HG03064 (cell line): Measurements from ENCODE around the gene SLC43A1.

Experiments
- ATAC-seq: cut with Tn5 transposase; IDR thresholded peaks from one replicate; pipeline ENCODE4 v1.9.1; 2021; ENCODE audit warnings: low read depth; ENCODE audit not compliant: unreplicated experiment

SLC43A1 gene

DNA sequence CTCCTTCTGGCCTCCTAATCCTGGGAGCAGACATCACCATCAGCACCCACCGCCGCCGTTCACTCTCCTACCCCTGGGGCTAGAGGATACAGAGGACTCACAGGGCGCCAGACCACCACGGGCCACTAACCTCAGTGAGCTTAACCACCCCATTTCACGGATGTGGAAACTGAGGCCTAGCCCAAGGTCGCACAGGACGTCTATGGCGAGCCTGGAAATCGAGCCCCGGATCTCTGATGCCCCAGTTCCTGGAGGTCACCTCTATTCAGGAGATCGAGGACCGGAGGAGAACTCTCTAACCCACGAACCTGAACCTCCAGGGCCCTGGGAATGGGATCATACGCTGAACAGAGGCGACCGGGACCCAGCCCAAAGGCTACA, 14.7 kb upstream of the SLC43A1 start:
- ATAC-seq: no peak

DNA sequence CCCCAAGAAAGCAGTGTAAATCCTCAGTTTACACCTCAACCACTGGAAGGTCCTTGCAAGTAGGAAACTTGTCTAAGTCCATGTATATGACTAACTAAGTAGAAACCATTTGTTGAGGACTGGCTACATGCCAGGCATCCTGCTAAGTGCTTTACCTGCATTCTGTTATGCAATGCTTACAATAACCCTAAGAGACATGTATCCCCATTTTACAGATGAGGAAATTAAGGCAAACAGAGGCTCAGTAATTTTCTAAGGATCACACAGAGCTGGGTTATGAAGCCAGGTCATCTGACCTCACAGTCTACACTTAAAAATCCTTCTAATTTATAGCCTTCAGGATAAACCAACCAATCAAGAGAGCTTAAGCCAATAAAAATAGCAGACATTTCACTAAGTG, 13.5 kb upstream of the SLC43A1 start:
- no peak for ATAC-seq

DNA sequence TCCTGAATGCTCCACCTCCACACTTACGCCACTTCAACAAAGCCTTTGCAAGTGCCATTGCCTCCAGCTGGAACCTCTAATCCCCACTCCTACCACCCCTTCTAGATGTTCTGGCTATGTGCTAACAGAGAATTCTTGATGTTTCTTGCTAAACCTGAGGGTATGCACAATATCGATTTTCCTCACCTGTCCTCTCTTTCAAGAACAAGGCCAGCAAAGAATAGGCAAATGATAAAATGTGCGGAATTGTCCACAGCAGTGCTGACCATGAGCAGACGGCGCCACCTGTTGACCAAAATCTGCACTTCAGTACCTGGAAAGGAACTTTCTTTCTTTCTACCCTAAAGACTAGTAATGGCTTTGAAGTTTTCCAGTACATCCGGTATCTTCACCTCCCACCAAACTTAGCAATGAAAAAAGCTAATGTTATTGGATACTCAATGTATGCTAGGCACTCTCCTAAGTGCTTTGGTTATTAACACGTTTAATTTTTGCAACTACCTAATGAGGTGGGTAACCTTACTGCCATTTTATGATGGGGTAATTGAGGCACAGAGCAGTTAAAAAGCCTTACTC, 11.6 kb upstream of the SLC43A1 start:
- ATAC-seq: no peak

DNA sequence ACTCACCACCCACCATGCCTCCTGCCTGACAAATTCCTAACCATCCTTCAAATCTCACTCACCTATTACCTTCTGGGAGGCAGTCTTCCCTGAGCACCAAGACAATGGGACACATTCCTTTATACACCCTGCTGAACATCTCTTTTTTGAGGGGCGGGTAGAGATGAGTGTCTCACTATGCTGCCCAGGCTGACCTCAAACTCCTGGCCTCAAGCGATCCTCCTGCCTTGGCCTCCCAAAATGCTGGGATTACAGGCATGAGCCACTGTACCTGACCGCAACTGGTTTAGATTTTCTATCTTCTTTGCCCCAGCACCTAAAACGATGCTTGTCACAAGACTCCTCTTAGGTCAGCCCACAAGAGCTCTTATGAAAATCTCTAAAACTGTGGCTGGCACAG, 7.9 kb upstream of the SLC43A1 start:
- no peak for ATAC-seq

DNA sequence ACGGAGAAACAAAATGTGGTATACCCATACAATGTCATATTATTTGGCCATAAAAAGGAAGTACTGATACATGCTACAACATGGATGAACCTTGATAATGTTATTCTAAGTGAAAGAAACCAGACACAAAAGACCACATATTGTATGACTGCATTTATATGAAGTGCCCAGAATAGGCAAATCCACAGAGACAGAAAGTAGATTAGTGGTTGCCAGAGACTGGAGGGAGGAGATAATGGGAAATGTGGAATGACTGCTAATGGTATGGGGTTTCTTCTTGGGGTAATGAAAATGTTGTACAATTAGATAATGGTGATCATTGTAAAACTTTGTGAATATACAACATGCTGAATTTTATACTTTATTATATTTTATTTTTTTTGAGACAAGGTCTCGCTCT, 5.6 kb upstream of the SLC43A1 start:
- no peak for ATAC-seq

DNA sequence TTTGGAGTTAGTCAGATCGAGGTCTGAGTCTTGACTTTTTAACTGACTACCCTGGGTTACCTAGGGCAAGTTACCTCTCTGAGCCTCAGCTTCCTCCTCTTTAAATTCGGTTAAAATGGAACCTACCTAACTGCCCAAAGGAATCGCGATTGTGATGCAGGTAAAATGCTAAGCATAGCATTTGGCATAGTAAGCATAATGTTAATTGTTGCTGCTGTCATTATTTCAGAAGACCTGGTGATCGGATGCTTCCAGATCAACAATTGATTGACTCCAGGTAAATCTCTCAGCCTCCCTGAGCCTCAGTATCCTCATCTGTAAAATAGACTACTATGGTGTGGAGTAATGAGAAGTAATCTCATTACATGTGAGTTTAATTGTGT, 550 bp upstream of the SLC43A1 start:
- ATAC-seq: no peak

DNA sequence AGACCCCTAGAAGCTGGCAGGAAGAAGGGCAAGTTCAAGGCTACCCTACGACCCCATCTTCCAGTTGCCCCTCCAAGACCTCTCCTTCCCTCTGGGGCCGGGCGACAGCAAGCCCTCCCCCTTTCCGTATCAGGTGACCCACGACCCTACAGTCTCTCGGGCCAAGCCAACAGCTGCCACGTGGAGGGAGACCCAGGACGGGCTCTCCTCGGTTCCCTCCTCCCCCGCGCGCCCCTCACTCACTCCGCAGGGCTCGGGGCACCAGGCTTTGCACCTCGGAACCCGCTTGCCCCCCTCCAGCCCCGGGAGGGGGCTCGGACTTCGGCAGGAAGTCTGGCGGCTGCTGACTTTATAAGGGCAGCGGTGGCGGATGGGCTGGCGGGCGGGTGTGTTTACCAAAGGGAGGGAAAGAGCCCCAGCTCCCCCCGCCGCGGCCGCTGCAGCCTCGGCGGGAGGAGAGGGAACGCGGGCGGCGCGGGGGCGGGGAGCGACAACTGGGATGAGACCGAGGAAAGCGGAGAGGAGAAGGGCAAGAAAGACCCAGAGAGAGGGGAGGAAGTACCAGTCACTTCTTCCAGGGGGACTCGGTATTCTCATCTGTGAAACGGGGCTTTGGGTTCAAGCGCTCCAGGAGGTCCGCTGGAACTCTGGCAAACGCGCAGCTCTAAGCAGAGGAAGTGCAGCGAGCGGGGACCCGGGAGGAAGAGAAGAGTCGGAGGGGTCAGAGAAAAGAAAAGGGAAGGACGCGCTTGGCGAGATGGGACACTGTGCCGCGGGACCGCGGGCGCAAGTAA, 767 bp downstream of the SLC43A1 start:
- peak; percentile 40 for ATAC-seq

DNA sequence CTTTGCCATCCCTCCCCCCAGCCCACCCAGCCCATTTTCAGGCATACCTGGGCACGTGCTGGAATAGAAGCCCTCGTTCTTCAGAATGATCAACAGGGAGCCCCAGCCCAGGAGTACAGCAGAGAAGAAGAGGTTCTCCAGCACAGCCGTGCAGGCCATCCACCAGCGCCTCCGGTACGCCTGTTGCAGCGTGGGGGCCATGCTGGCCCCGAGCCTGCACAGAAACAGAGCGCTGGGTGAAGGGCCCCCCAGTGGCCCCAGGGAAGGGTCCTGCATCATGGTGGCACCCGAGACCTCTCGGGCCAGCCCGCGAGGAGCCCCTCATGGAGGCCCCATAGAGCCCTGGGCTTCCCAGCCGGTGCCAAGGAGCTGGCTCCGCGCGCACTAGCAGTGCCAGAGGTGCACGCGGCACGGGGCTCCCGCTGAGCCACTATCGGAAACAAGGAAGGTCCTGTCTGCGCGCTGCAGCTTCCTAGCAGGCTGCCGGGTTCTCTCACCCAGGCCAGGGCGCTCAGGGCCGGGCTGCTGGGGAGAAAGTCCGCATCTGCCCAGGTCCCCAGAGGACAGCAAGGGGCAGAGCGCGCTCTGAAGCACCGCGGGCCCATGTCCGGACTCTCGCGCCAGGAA, 1.5 kb downstream of the SLC43A1 start:
- peak; percentile 29 for ATAC-seq

DNA sequence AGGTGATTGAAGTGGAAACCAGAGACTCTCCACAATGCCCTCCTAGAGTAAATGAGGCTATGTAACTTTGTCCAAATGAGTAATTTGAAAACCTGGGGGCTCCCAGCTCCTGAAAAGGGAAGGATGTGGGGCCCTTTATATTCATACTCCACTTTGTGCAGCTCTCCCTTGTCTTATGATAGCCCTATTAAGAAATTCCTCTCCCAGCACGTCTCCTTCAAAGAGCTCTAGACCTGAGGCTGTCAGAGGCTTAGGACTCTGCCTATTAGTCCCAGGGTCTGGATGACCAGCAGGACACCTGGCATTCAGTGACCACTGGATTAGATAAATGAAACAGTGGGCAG, 2.1 kb downstream of the SLC43A1 start:
- ATAC-seq: no peak

DNA sequence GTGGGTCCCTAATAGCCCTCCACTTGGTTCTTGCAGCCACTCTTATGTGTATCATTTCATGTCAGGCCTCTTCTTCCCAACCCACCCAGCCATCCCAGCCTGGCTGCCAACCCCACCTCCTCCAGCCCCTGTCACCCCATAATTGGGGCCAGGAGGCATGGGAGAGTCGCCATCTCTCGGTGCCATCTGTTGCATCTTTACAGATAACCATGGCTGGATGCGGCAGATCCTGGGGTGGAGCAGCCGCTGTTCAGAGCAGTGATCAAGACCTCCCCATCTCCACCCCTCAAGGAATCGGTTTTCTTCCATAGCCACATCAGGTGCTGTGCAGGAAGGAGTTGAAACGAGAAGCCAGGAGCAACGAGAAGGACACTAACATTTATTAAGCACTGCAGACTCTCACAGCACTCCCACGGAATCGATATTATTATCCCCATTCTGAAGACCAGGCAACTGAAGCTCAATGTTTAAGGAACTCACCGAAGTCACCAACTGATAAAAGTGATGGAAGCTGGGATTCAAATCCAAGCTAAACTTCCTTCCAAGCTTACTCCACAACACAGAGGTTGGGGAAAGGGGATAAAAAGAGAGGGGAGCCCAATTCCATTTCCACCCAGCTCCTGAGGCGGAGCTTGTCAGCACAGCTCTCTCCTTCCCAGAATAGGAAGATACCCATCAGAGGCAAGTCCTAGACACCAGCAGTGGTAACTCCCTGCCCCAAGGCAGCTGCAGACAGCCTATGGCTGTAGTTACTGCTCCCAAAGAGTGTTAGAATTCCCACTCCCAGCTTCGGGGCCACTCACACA, 2.7 kb downstream of the SLC43A1 start:
- no peak for ATAC-seq

DNA sequence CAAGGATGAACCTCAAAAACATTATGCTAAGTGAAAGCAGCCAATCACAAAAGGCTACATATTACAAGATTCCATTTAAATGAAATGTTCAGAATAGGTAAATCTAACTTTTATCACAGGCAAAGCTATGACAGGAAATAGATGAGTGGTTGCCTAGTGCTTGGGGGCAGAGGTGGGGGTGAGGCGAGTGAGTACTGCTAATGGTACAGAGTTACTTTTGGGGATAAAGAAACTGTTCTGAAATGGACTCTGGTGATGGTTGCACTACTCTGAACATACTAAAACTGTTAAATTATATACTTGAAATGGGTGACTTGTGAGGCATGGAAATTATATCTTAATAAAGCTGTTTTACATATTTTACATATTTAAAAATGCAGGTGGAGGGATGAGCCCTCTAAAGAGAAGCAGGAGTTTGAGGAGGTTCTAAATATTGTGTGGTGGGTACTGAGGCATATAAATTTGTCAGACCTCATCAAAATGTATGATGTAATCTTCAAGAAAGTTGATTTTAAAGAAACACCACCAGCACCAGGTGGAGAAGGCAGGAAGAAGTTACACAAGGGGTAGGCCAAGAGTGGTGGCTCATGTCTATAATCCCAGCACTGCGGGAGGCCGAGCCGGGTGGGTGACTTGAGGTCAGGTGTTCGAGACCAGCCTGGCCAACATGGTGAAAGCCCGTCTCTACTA, 3.6 kb downstream of the SLC43A1 start:
- ATAC-seq: no peak

DNA sequence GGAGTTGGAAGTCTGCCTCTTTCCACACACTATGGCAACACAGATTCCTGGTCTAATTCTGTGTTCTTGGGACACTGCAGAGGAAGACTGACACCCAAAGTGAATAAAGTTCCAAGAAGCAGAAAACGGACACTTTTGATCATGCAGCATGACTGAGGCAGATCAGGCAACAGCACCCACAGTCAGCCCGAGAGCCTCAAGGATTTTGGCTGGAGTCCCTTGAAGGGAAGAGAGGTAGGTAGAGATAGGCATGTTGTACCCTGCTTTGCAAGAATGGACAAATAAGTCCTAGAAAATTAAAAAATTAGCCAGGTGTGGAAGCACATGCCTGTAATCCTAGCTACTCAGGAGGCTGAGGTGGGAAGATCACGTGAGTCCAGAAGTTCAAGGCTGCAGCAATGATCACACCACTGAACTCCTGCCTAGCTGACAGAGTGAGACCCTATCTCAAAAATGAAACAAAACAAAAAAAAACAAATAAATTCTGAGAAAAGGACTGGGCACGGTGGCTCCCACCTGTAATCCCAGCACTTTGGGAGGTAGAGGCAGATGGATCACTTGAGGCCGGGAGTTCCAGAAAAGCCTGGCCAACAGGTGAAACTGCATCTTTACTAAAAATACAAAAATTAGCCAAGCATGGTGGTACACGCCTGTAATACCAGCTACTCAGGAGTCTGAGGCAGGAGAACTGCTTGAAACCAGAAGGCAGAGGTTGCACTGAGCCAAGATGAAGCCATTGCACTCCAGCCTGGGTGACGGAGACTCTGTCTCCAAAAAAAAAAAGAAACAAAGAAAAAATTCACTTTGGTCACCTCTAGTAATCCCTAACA, 6.9 kb downstream of the SLC43A1 start:
- ATAC-seq: no peak

DNA sequence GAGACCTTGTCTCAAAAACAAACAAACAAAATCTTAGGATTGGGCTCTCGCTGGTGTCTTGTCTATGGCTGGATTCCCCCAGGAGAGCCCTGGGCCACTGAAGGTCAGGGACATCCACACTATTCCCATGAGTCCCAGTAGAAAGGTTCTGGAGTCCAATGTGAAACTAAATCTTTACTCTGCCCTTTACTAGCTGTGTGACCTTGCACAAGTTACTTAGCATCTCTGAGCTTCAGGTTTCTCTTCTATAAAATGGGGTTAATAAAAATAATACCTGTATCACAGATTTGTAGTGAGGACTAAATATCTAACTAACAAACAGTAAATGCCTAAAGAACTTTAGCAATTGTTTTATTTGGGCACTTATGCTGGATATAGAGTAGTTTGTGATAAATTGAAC, 9.0 kb downstream of the SLC43A1 start:
- no peak for ATAC-seq

DNA sequence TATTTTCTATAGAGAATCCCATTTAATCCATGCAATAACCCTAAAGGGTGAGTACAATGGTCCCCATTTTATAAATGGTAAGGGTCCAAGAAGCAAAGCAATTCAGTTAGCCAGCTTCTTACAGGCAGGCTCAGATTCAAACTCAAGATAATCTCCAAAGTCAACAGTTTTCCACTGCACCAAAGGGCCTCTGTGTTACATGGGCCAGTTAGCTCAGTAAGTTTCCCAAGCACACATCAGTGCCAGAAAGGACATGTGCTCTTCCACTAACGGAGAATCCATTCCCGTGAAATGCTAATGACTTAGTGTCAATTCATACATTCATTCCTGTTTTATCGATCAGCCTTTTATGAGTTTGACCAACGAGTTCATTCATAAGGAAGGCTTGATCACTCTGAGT, 11.0 kb downstream of the SLC43A1 start:
- no peak for ATAC-seq

DNA sequence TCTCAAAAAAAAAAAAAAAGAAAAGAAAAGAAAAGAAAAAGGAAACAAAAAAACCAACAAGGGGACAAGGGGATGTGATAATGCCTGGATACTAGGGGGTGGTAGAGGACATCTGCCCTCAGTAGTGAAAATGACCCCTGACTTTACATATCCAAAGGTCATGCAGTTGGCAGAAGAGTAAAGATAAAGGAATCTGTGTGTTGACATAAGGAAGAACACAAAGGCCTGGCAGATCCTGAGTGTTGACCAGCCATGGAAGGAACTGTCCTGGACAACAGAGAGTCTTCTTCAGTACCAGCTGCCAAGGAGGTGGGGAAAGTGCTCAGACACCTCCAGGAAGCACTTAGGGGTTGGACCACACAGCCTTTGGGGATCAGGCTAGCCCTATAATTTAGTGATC, 12.6 kb downstream of the SLC43A1 start:
- no peak for ATAC-seq

DNA sequence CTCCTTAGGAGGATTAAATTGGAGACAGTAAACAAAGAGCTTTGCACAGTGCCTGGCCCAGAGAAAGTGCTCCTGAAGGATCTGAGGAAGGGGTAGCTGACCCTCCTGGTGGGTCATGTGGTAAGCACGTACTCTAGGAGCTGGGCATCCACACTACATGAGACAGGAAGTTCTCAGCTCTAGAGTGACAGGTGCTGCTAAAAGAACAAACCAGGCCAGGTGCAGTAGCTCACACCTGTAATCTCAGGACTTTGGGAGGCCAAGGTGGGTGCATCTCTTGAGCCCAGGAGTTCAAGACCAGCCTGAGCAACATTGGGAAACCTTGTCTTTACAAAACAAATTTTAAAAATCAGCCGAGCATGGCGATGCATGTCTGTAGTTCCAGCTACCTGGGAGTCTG, 13.1 kb downstream of the SLC43A1 start:
- no peak for ATAC-seq

DNA sequence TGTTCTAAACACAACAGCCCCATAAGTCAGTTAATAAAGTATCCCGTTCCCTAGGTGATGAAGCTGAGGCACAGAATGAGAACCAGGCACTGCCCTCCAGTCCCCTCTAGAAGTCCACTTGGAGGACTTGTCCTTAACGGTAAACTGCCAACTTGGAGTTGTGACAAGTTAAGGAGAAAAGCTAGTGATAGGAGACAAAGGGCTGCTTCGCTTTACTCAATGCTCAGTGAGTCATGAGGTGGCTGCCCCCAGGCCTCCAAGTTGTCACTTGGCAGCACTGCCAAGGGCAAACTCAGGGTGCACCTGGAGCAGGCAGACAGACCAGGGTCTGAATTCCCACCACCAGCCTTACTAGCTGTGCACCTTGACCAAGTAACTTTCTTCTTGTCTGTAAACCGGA, 13.5 kb downstream of the SLC43A1 start:
- no peak for ATAC-seq

DNA sequence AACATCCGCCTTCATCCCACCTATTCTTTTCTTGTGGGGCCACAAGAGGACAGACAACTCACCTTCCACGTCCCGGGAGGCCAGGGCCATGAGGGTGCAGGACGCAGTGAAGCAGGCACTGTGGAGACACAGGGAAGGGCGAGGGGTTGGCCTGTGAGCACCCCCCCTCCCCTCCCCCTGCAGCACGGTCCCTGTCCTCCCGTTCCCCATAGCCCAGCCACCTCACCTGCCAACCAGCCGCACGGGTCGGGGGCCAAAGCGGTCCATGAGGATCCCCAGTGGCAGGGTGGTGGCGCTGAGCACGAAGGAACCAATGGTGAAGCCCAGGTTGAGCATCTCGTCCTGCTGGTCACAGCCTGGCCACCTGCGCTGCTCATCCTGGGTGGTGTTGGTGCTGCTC, 14.6 kb downstream of the SLC43A1 start:
- ATAC-seq: no peak

DNA sequence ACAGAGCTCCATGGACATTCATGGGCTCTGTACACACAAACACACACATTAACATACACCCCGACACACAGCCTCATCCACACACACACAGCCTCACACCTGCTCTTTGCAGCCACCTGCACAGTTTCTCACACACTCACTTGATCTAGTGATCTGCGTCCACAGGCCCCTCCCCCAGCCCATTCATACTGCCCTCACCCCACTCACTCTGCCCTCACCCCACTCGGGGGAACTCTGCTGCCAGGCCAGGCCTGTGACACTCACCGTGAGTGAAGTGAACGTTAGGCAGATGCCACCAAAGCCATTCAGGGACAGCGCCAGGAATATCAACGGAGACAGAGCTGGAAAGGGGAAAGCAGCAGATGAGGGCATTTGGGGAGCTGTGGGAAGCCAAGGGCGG, 15.0 kb downstream of the SLC43A1 start:
- no peak for ATAC-seq

DNA sequence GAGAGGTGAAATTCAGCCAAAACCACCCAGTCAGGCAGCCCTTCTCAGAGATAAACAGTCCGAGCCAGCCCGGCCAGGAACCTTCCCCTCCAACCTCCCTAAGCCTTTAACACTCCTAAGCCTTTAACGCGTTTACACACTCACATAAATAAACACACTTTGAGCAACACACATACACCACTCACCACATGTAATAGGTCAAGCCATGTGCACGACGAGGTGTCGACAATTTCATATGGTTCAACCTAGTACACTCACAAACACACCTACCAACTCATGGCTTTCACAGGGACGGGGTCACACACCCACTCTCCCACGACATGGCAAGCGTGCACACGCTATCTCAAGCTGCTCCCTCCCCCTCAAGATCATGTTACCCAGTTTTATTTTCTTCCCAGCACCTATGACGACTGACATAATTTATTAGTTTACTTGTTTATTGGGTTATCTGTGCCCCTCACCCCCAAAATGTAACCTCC, 15.5 kb downstream of the SLC43A1 start:
- ATAC-seq: no peak
